ENCODE measurements around the gene THADA.

DNA sequence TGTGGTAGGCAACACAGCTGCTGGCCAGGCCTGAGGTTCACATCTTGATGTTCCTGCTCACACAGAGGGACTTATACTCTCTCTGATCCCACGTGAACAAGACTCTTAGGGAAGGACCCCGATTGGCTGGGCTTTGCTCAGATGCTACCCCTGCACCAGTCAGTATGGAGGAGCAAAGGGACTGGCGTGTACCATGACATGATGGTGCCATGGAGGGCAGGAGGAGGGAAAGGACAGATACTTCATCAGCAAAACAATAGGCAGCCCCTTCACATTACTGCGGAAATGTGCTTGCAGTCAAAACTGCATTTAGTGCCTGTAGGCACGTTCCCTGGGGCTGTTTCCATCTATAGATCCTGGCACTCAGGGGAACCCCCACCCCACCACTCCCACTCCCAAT lies 412.1 kb downstream of the THADA start:
- TF ChIP-seq, protein P1, sequence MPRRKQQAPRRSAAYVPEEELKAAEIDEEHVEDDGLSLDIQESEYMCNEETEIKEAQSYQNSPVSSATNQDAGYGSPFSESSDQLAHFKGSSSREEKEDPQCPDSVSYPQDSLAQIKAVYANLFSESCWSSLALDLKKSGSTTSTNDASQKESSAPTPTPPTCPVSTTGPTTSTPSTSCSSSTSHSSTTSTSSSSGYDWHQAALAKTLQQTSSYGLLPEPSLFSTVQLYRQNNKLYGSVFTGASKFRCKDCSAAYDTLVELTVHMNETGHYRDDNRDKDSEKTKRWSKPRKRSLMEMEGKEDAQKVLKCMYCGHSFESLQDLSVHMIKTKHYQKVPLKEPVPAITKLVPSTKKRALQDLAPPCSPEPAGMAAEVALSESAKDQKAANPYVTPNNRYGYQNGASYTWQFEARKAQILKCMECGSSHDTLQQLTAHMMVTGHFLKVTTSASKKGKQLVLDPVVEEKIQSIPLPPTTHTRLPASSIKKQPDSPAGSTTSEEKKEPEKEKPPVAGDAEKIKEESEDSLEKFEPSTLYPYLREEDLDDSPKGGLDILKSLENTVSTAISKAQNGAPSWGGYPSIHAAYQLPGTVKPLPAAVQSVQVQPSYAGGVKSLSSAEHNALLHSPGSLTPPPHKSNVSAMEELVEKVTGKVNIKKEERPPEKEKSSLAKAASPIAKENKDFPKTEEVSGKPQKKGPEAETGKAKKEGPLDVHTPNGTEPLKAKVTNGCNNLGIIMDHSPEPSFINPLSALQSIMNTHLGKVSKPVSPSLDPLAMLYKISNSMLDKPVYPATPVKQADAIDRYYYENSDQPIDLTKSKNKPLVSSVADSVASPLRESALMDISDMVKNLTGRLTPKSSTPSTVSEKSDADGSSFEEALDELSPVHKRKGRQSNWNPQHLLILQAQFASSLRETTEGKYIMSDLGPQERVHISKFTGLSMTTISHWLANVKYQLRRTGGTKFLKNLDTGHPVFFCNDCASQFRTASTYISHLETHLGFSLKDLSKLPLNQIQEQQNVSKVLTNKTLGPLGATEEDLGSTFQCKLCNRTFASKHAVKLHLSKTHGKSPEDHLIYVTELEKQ (tag by site-specific recombination; IDR thresholded peaks at IDR 0.05; ENCODE audit: borderline replicate concordance) = no peak
- TF ChIP-seq, protein P2, sequence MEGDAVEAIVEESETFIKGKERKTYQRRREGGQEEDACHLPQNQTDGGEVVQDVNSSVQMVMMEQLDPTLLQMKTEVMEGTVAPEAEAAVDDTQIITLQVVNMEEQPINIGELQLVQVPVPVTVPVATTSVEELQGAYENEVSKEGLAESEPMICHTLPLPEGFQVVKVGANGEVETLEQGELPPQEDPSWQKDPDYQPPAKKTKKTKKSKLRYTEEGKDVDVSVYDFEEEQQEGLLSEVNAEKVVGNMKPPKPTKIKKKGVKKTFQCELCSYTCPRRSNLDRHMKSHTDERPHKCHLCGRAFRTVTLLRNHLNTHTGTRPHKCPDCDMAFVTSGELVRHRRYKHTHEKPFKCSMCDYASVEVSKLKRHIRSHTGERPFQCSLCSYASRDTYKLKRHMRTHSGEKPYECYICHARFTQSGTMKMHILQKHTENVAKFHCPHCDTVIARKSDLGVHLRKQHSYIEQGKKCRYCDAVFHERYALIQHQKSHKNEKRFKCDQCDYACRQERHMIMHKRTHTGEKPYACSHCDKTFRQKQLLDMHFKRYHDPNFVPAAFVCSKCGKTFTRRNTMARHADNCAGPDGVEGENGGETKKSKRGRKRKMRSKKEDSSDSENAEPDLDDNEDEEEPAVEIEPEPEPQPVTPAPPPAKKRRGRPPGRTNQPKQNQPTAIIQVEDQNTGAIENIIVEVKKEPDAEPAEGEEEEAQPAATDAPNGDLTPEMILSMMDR (tag by site-specific recombination; IDR thresholded peaks at IDR 0.05) = no peak
- no peak for TF ChIP-seq KLF16 (tag by site-specific recombination; IDR thresholded peaks at IDR 0.05)
- TF ChIP-seq ZNF391 (tag by site-specific recombination; IDR thresholded peaks at IDR 0.05; ENCODE audit: borderline replicate concordance, low read depth) = no peak
- TF ChIP-seq ZNF600 (tag by site-specific recombination; IDR thresholded peaks at IDR 0.05) = no peak
- no peak for TF ChIP-seq ZNF302 (tag by site-specific recombination; IDR thresholded peaks at IDR 0.05; ENCODE audit: low read depth)
- TF ChIP-seq ZNF777 (tag by site-specific recombination; IDR thresholded peaks at IDR 0.05; ENCODE audit: borderline replicate concordance) = no peak
- no peak for TF ChIP-seq ZNF621 (tag by site-specific recombination; IDR thresholded peaks at IDR 0.05)
- no peak for TF ChIP-seq ZNF223 (tag by site-specific recombination; IDR thresholded peaks at IDR 0.05)
- no peak for TF ChIP-seq ZNF10 (tag by site-specific recombination; IDR thresholded peaks at IDR 0.05)
- TF ChIP-seq ZBTB1 (tag by site-specific recombination; IDR thresholded peaks at IDR 0.05) = no peak
- no peak for TF ChIP-seq ZNF292 (tag by site-specific recombination; IDR thresholded peaks at IDR 0.05; ENCODE audit: borderline replicate concordance, low read depth)
- TF ChIP-seq YY1 (tag by site-specific recombination; IDR thresholded peaks at IDR 0.05) = no peak
- TF ChIP-seq ZNF416 (tag by site-specific recombination; IDR thresholded peaks at IDR 0.05) = no peak

Measured in HEK293 (cell line).